Suprapubic skin (tissue), 4 donors: ENCODE measurements around the gene HECW1.

Experiments used
- CTCF ChIP-seq, 2 donors: fragments of 200-600 bp in 1 of 2; fragments of 450-650 bp in 1 of 2; sonication (generic) in 1 of 2; IDR thresholded peaks; one replicate each; pipeline ENCODE4 v1.5.1; 2016 to 2019; ENCODE audit warnings: antibody characterized with exemption in 2 of 2, mild to moderate bottlenecking in 1 of 2, moderate library complexity in 1 of 2
- EP300 ChIP-seq: sonication (generic); formaldehyde crosslinking; IDR thresholded peaks from one replicate; pipeline ENCODE4 v1.6.1; 2017; ENCODE audit warnings: antibody characterized with exemption
- POLR2A ChIP-seq, 2 donors: fragments of 450-650 bp; IDR thresholded peaks; one replicate each; pipeline ENCODE4 v1.6.1; 2017; ENCODE audit warnings: antibody characterized with exemption in 2 of 2, mild to moderate bottlenecking in 2 of 2, moderate library complexity in 2 of 2
- POLR2AphosphoS5 ChIP-seq, 3 donors: sonication (generic); formaldehyde crosslinking; IDR thresholded peaks; one replicate each; pipeline ENCODE4 v1.6.1; 2017; ENCODE audit warnings: antibody characterized with exemption in 3 of 3

GRCh38 chr7:43215061-43215460 is 102.6 kb downstream of the HECW1 start:
- TF ChIP-seq CTCF (IDR thresholded peaks at IDR 0.05) = no peak
- no peak for TF ChIP-seq EP300
- TF ChIP-seq POLR2A (IDR thresholded peaks at IDR 0.05) = no peak
- TF ChIP-seq POLR2AphosphoS5 (IDR thresholded peaks at IDR 0.05) = no peak
